Left lung (tissue), 10 donors: ENCODE results near the gene GRIN3B. TPM values are rescaled to one million over a fixed set of nuclear protein-coding genes. Genes with fewer than 3 reads are reported as not detected.

ENCODE experiments used
- ATAC-seq: fragments of 200-7000 bp; cut with Tn5 transposase; one replicate; pipeline ENCODE4 v1.9.1; 2020; ENCODE audit warnings: moderate library complexity
- DNase-seq, 4 donors: peaks; one replicate each; pipeline ENCODE4 v3.0.0-alpha.2; 2013 to 2020
- H3K27ac ChIP-seq, 2 donors: fragments of 200-600 bp; sonication (generic) in 1 of 2; one replicate each; pipeline versions ENCODE4 v1.5.0 to v1.8.0; 2020 to 2021
- H3K27me3 ChIP-seq, 2 donors: fragments of 200-600 bp; sonication (generic) in 1 of 2; one replicate each; pipeline versions ENCODE4 v1.5.0 to v1.8.0; 2020 to 2021
- H3K36me3 ChIP-seq, 2 donors: fragments of 200-600 bp; sonication (generic) in 1 of 2; one replicate each; pipeline versions ENCODE4 v1.5.0 to v1.8.0; 2020 to 2021
- H3K4me1 ChIP-seq, 2 donors: fragments of 200-600 bp; one replicate each; pipeline ENCODE4 v1.8.0; 2021
- H3K4me3 ChIP-seq, 2 donors: fragments of 200-600 bp; sonication (generic) in 1 of 2; one replicate each; pipeline versions ENCODE4 v1.5.0 to v1.8.0; 2020 to 2021; ENCODE audit warnings: mild to moderate bottlenecking in 1 of 2
- H3K9me3 ChIP-seq, 2 donors: fragments of 200-600 bp; sonication (generic) in 1 of 2; one replicate each; pipeline versions ENCODE4 v1.5.0 to v1.8.0; 2020 to 2021
- CTCF ChIP-seq, 2 donors: fragments of 200-600 bp; sonication (generic) in 1 of 2; IDR thresholded peaks; one replicate each; pipeline versions ENCODE4 v1.5.0 to v1.8.0; 2021; ENCODE audit warnings: antibody characterized with exemption in 2 of 2
- intact Hi-C, 2 donors: fragments of 100-400 bp; cut with DNase I; formaldehyde crosslinking; loops; one replicate each; pipeline versions ENCODE4 v1.11.2 to v1.14.2; 2022
- polyA plus RNA-seq, 6 donors: library from polyadenylated mRNA; unstranded; fragments of 120-200 nt; gene quantifications; one replicate each; pipeline ENCODE4 v1.2.1, GENCODE V29; 2013; ENCODE audit not compliant: insufficient read length in 6 of 6
- total RNA-seq, 2 donors: library from RNA; stranded (reverse); fragmentation: NEBNext Ultra II Directional; extraction: Animal tissue kit (Norgen Biotek cat#: 25700); gene quantifications; one replicate each; pipeline ENCODE4 v1.2.1, GENCODE V29; 2021
- donor health status: DM: no; HTN: yes; CAD: no.
- donor health status: DM: no; HTN: no; CAD: no.

The GRIN3B gene
- total and polyA plus RNA-seq, 8 donors, result 0.37 to 2.7 (median 0.60) TPM; not detected in 1

- H3K27ac ChIP-seq, result no peak overlapping the region
- H3K36me3 ChIP-seq, result no peaks in the 10 kb centered on the region
- H3K9me3 ChIP-seq, result no peaks in the 10 kb centered on the region
- peaks cover 53 to 84% of the 10 kb centered on the region in 2 donors for H3K27me3 ChIP-seq
- H3K4me3 ChIP-seq, result no peak overlapping the region
- no peak for TF ChIP-seq CTCF (IDR thresholded peaks at IDR 0.05)
- ATAC-seq (no peak), DNase-seq (peak in 1 of 4 donors; percentile 75)
- intact Hi-C loops, result no loop called here
- H3K4me1 ChIP-seq, result peaks cover 0 to 24% of the 10 kb centered on the region in 2 donors
Measured at GRCh38 chr19:1000591-1001537, 645 bp downstream of the GRIN3B start.

DNA sequence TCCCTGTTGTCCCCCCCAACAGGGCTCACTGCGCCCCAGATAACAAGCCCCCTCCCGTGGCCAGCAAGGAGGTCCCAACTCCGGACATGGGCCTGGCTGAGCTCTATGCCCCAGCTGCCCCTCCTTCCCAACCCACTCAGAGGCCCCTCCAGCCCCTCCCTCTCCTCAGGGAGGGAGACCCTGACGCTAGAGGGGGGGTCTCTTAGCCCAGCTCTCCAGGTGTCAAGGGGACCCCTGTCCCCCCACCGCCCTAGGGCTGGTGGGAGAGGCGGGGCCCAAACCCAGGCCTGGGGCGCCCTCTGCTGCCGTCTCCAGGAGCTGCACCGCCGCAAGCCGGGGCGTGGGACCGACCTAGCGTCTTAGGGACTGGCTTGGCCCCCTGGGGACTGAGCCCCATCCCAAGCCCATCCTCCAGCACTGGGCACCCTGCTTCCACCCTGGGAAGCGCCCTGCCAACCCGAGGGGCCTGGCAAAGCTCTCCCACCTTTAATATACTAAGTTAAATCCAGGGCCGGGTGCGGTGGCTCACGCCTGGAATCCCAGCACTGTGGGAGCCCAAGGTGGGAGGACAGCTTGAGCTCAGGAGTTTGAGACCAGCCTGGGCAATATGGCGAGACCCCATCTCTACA lies 1.4 kb downstream of the GRIN3B start:
- ATAC-seq, result peak; percentile 85

DNA sequence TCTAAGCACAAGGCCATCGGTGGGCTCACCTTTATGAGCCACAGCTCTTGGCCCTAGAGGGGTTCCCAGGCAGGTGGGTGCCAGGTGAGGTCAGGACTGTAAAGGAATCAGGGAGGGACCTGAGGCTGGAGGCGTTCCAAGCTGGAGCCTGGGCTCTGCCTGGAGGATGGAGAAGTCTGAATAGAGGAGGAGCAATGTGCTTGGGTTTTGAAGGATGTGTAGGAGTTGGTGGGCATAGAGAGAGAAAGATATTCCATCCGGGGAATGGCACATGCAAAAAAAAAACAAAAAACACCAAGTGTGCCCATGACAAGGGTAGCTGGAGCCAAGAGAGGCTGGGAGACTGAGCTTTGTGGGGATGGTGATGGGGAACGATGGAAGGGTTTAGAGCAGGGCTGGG lies 2.4 kb downstream of the GRIN3B start:
- Histone ChIP-seq H3K4me3 (no peak overlapping the region), H3K4me1 (peaks cover 0 to 21% of the 10 kb centered on the region in 2 donors), H3K27ac (no peak overlapping the region), H3K9me3 (no peaks in the 10 kb centered on the region), H3K27me3 (peaks cover 36 to 67% of the 10 kb centered on the region in 2 donors), H3K36me3 (peaks cover 0 to 7% of the 10 kb centered on the region in 2 donors)
- ATAC-seq, result no peak
- DNase-seq, result no peak
- intact Hi-C loops, result no loop called here
- no peak for TF ChIP-seq CTCF (IDR thresholded peaks at IDR 0.05)

More for the DNA sequence above, 1.4 kb downstream of the GRIN3B start:
- H3K4me1 ChIP-seq, result peaks cover 0 to 21% of the 10 kb centered on the region in 2 donors
- DNase-seq, result peak in 2 of 4 donors; percentile 60 to 95
- H3K27me3 ChIP-seq, result peaks cover 46 to 76% of the 10 kb centered on the region in 2 donors
- peak; percentile 93 to 97 for TF ChIP-seq CTCF (IDR thresholded peaks at IDR 0.05)
- intact Hi-C loops, result no loop called here
- no peak overlapping the region for H3K27ac ChIP-seq
- no peaks in the 10 kb centered on the region for H3K36me3 ChIP-seq
- no peaks in the 10 kb centered on the region for H3K9me3 ChIP-seq
- no peak overlapping the region for H3K4me3 ChIP-seq

GRCh38 chr19:1003283-1003682 lies 3.1 kb downstream of the GRIN3B start:
- peaks cover 0 to 21% of the 10 kb centered on the region in 2 donors for H3K4me1 ChIP-seq
- H3K9me3 ChIP-seq, result no peaks in the 10 kb centered on the region
- intact Hi-C loops, result no loop called here
- ATAC-seq (no peak), DNase-seq (no peak)
- no peak overlapping the region for H3K4me3 ChIP-seq
- H3K36me3 ChIP-seq, result peaks cover 0 to 14% of the 10 kb centered on the region in 2 donors
- no peak for TF ChIP-seq CTCF (IDR thresholded peaks at IDR 0.05)
- H3K27ac ChIP-seq, result no peak overlapping the region
- H3K27me3 ChIP-seq, result peaks cover 29 to 60% of the 10 kb centered on the region in 2 donors
